ENCODE data around the gene SRL.
"Not testable (repeated sequence)": the region's sequence is repeated elsewhere in the genome, so short reads cannot be mapped to it uniquely, and the experiment has no call there.

DNA sequence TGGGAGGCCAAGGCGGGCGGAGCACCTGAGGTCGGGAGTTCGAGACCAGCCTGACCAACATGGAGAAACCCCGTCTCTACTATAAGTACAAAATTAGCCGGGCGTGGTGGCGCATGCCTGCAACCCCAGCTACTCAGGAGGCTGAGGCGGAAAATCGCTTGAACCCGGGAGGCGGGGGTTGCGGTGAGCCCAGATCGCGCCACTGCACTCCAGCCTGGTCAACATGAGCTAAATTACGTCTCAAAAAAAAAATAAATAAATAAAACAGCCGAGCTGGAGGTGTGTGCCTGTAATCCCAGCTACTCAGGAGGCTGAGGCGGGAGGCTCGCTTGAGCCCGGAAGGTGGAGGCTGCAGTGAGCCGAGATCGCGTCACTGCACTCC is 11.1 kb upstream of the SRL start:
- TF ChIP-seq POLR2A (IDR thresholded peaks at IDR 0.05) = not testable (repeated sequence)
- TF ChIP-seq, protein P1, sequence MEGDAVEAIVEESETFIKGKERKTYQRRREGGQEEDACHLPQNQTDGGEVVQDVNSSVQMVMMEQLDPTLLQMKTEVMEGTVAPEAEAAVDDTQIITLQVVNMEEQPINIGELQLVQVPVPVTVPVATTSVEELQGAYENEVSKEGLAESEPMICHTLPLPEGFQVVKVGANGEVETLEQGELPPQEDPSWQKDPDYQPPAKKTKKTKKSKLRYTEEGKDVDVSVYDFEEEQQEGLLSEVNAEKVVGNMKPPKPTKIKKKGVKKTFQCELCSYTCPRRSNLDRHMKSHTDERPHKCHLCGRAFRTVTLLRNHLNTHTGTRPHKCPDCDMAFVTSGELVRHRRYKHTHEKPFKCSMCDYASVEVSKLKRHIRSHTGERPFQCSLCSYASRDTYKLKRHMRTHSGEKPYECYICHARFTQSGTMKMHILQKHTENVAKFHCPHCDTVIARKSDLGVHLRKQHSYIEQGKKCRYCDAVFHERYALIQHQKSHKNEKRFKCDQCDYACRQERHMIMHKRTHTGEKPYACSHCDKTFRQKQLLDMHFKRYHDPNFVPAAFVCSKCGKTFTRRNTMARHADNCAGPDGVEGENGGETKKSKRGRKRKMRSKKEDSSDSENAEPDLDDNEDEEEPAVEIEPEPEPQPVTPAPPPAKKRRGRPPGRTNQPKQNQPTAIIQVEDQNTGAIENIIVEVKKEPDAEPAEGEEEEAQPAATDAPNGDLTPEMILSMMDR (IDR thresholded peaks at IDR 0.05) = not testable (repeated sequence)
